GM06990 (cell line): ENCODE results near the gene FMN1.
A peak's percentile ranks its signal among the peaks of the same experiment; 100 is the strongest.

ENCODE experiments used
- DNase-seq: peaks from one replicate; pipeline ENCODE4 v3.0.0-alpha.2; 2011; ENCODE audit not compliant: insufficient read length; ENCODE audit errors: extremely low read depth
- H3K27me3 ChIP-seq: replicated peaks from 2 replicates; pipeline ENCODE4 v1.6.0; 2011; ENCODE audit warnings: low read length; ENCODE audit not compliant: control insufficient read depth, insufficient read depth
- H3K36me3 ChIP-seq: 2 replicates; pipeline ENCODE4 v1.5.1; 2011; ENCODE audit warnings: low read length; ENCODE audit not compliant: control insufficient read depth, insufficient read depth
- H3K4me3 ChIP-seq: replicated peaks from 2 replicates; pipeline ENCODE4 v1.5.1; 2011; ENCODE audit warnings: low read depth, mild to moderate bottlenecking, control low read depth, low read length
- CTCF ChIP-seq: IDR thresholded peaks from 2 replicates; pipeline ENCODE4 v1.5.1; 2011; ENCODE audit warnings: low read length, control low read depth, mild to moderate bottlenecking, inconsistent platforms; ENCODE audit not compliant: insufficient read depth, poor library complexity, severe bottlenecking

The FMN1 gene

GRCh38 chr15:33197636-33198035 is 3.1 kb upstream of the FMN1 start:
- Histone ChIP-seq H3K4me3 (no peak overlapping the region), H3K27me3 (no peaks in the 10 kb centered on the region; the same call in none of the 2 replicates), H3K36me3 (no peaks in the 10 kb centered on the region)
- DNase-seq = no peak
- no peak for TF ChIP-seq CTCF

GRCh38 chr15:33194237-33194636 is 277 bp downstream of the FMN1 start:
- H3K4me3 ChIP-seq = no peak overlapping the region

GRCh38 chr15:33191591-33191990 is 2.9 kb downstream of the FMN1 start:
- no peak for DNase-seq
- no peak for TF ChIP-seq CTCF
- Histone ChIP-seq H3K4me3 (no peak overlapping the region), H3K27me3 (no peaks in the 10 kb centered on the region; the same call in none of the 2 replicates), H3K36me3 (no peaks in the 10 kb centered on the region)

More at GRCh38 chr15:33194237-33194636, 277 bp downstream of the FMN1 start:
- H3K27me3 ChIP-seq = no peaks in the 10 kb centered on the region; the same call in none of the 2 replicates
- H3K36me3 ChIP-seq = no peaks in the 10 kb centered on the region
- DNase-seq = no peak
- no peak for TF ChIP-seq CTCF

- TF ChIP-seq CTCF = no peak
- no peaks in the 10 kb centered on the region for H3K36me3 ChIP-seq
- H3K4me3 ChIP-seq = no peak overlapping the region
- H3K27me3 ChIP-seq = no peaks in the 10 kb centered on the region; the same call in none of the 2 replicates
- DNase-seq = no peak
These were observed 4.0 kb downstream of the FMN1 start for GRCh38 chr15:33190539-33190938.

- H3K4me3 ChIP-seq = no peak overlapping the region
- no peaks in the 10 kb centered on the region for H3K36me3 ChIP-seq
- TF ChIP-seq CTCF = no peak
- H3K27me3 ChIP-seq = no peaks in the 10 kb centered on the region; the same call in 1 of the 2 replicates
- peak; percentile 41 for DNase-seq
These were observed 5.8 kb downstream of the FMN1 start for GRCh38 chr15:33188641-33189257.

- H3K4me3 ChIP-seq = no peak overlapping the region
- no peaks in the 10 kb centered on the region; the same call in 1 of the 2 replicates for H3K27me3 ChIP-seq
- H3K36me3 ChIP-seq = no peaks in the 10 kb centered on the region
- DNase-seq = no peak
- no peak for TF ChIP-seq CTCF
These were observed 6.4 kb downstream of the FMN1 start for GRCh38 chr15:33188159-33188558.
